HG03575 (cell line): Measurements from ENCODE around the gene FBXW7.

Experiments
- ATAC-seq: cut with Tn5 transposase; IDR thresholded peaks from one replicate; pipeline ENCODE4 v1.9.1; 2021; ENCODE audit not compliant: unreplicated experiment, insufficient number of reproducible peaks, low FRiP score; ENCODE audit errors: extremely low read depth

Gene FBXW7

GRCh38 chr4:152399246-152399645, 136.6 kb downstream of the FBXW7 start:
- ATAC-seq = no peak

GRCh38 chr4:152398060-152398459, 137.8 kb downstream of the FBXW7 start:
- no peak for ATAC-seq

- no peak for ATAC-seq
These were observed 141.1 kb downstream of the FBXW7 start for GRCh38 chr4:152394791-152395190.

- ATAC-seq = no peak
These were observed 143.8 kb downstream of the FBXW7 start for GRCh38 chr4:152392079-152392478.

DNA sequence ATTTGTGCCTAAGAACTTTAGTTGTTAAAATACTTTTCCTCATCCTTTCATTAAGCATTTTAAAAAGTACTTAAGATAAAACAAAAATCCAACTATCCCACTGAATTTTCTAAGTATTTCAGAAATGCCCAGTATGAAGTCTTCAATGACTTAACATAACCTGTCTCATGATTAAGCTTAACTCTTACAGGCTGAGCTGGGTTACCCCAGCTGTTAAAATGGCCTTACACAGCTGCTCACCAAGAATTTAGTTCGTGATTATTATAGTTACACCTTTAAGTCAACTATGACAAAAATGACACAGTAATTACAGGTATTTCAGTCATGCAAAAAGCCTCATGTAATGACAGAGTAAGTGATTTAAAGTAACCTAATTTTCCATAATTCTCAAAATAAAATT, 145.7 kb downstream of the FBXW7 start:
- no peak for ATAC-seq

GRCh38 chr4:152389359-152389758, 146.5 kb downstream of the FBXW7 start:
- ATAC-seq = no peak

DNA sequence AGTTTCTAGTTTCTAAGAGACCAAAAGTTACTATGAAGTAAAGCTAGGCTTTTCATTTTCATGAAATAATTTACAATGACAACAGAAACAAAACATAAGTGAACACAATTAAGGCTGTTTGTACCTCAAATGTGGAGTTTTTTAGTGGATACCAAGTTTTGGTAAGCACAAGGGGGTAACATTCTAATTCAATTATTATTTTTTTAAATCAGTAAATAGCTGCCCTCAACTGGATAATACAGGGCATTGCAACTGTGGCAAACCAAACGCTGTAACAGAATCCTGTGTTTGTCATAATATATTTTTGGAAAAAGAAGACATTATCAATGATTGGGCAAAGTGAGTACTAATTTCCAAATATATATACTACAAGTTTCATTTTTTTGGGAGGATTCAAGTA, 150.3 kb downstream of the FBXW7 start:
- no peak for ATAC-seq

GRCh38 chr4:152382057-152382785, 153.7 kb downstream of the FBXW7 start:
- no peak for ATAC-seq

GRCh38 chr4:152380919-152381318, 155.0 kb downstream of the FBXW7 start:
- no peak for ATAC-seq

- no peak for ATAC-seq
These were observed 155.7 kb downstream of the FBXW7 start for GRCh38 chr4:152380185-152380584.

- ATAC-seq = no peak
These were observed 161.1 kb downstream of the FBXW7 start for GRCh38 chr4:152374606-152375285.

DNA sequence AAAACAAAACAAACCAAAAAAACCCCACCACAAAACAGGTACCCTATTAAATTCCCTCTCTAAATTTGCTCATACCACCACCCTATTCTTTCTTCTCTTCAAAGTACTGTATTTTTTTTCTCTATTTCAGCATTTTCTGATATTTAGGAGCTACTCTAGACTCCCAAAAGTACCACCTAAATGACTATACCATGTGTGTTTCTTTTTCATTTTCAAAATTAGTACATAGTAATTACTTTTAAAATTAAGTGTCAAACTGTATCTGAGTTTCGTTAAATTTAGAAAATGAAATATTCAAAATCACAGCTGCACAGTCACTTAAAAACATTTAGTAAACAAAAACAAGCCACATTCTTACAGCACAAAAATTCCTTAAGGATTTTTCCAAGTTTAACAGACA, 161.7 kb downstream of the FBXW7 start:
- no peak for ATAC-seq

GRCh38 chr4:152372444-152372843, 163.4 kb downstream of the FBXW7 start:
- ATAC-seq = no peak

DNA sequence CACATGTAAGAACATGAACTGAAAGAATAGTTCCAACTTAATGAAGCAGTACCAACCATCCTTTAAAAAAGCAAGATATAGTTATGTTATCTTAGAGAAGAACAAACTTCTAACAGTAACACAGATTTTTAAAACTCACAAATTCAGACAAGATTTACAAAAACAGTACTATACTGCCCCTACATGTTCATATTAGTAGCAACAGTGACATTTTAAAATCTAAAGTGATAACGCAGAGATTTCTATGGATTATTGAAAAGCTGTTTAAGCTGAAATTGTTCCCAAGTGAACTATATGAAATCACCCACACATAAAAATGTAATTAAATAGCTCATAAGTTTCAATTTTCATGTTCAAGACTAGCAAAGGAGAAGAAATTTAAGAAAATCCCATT, 166.0 kb downstream of the FBXW7 start:
- ATAC-seq = no peak

DNA sequence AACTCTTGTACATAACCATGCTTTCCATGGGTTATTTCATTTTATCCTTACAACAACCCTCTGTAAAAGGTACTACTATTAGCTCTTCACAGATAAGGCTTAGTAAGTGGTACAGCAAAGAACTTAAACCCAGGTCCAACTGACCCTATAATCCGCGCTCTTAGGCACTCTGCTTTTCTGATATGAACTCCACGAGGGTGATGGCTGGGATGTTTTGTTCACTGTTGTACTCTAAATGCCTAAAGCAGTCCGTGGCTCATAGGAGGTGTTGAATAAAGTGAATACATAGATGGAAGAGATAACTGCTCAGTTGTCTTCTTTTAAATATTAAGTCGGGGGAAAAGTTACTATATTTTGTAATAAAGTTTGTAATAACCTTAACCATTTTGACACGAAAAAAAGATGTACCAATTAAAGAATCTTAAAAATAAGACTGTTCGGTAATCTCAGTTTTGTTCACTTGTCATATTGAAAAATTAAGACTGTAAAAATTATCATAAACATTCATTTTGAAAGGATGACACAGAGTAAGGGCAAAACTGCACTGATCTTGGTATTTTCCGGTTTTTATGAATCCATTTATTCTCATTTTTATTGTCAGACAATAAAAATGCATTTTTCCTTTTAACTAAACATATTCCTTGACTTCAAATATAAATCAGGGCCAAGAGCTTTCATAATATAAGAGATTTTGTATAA, 166.5 kb downstream of the FBXW7 start:
- ATAC-seq = no peak

GRCh38 chr4:152368001-152368400, 167.9 kb downstream of the FBXW7 start:
- no peak for ATAC-seq

DNA sequence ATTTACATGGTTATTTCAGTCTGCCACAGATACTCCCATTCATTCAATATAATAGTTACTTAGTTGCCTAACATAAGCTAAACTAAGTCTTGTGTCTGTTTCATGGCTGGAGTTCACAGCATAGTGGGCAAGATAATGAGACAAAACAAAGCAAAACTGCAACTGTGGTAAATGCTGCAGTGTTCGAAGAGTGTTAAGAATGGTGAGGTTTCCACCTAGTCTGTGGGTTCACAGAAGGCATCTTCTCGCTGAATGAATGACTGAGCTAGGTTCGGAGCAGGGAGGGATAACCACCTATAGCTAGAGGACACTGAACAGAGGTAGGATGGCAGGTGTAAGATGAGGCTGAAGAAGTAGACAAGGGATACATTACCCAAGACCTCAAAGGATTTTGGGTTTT, 171.0 kb downstream of the FBXW7 start:
- no peak for ATAC-seq

GRCh38 chr4:152364383-152364782, 171.5 kb downstream of the FBXW7 start:
- no peak for ATAC-seq

DNA sequence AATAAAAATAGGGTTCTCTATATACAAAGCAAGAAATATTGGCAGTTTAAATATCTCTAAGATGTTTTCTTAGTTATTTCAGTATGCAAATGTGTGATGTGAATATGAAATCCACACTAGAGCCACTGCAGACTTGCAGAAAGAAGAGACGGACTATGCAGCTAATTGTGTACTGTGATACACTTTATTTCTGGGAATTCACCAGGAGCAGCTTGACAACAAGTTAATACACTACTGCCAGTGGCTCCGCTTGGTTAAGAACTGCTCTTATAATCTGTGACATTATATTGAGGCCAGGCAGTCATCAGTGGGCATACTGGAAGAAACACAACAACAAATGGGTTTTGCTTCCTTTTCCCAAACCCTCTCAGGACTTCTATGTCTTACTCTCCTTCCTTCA, 172.0 kb downstream of the FBXW7 start:
- no peak for ATAC-seq

DNA sequence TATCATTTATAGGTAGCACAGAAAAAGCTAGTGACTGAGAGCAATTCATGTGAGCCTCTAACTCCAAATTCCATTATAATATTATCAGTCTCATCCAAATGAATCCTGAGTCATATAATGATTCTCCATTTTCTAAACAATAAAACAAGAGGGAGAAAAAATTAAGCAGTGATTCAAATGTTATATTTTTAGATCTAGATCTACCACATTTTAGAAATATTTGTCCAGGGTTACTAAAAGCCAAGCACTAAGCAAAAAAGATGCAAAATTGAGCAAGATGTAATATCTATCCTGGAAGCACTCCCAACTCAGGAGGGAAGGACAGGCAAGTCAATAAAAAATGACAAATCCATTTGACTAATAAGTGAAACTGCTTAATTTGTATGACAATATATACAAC, 172.8 kb downstream of the FBXW7 start:
- ATAC-seq = no peak
